Measurements from ENCODE around the gene LYRM1.
"Not testable (repeated sequence)": the region's sequence is repeated elsewhere in the genome, so short reads cannot be mapped to it uniquely, and the experiment has no call there.

Gene LYRM1

GRCh38 chr16:20902426-20902825 lies 1.9 kb downstream of the LYRM1 start:
- no peak for DNase-seq (ENCODE audit: low spot score)

GRCh38 chr16:20903116-20903898 lies 2.7 kb downstream of the LYRM1 start:
- no peak for DNase-seq (ENCODE audit: low spot score)

GRCh38 chr16:20903899-20904506 lies 3.4 kb downstream of the LYRM1 start:
- no peak for DNase-seq (ENCODE audit: low spot score)

GRCh38 chr16:20904507-20905081 lies 4.0 kb downstream of the LYRM1 start:
- DNase-seq (ENCODE audit: low spot score): peak; percentile 59

- no peak for DNase-seq (ENCODE audit: low spot score)
Measured at GRCh38 chr16:20905576-20905975, 5.0 kb downstream of the LYRM1 start.

GRCh38 chr16:20906341-20907255 lies 6.0 kb downstream of the LYRM1 start:
- no peak for DNase-seq (ENCODE audit: low spot score)

- no peak for DNase-seq (ENCODE audit: low spot score)
Measured at GRCh38 chr16:20910781-20911321, 10.3 kb downstream of the LYRM1 start.

- DNase-seq (ENCODE audit: low spot score): no peak
Measured at GRCh38 chr16:20911361-20911760, 10.8 kb downstream of the LYRM1 start.

- DNase-seq (ENCODE audit: low spot score): no peak
Measured at GRCh38 chr16:20916289-20916688, 15.7 kb downstream of the LYRM1 start.

- peak; percentile 32 for DNase-seq (ENCODE audit: low spot score)
Measured at GRCh38 chr16:20916942-20917341, 16.4 kb downstream of the LYRM1 start.

GRCh38 chr16:20918486-20919239 lies 18.1 kb downstream of the LYRM1 start:
- no peak for DNase-seq (ENCODE audit: low spot score)

GRCh38 chr16:20920091-20920490 lies 19.5 kb downstream of the LYRM1 start:
- no peak for DNase-seq (ENCODE audit: low spot score)

- DNase-seq (ENCODE audit: low spot score): no peak
Measured at GRCh38 chr16:20920799-20921198, 20.2 kb downstream of the LYRM1 start.

GRCh38 chr16:20923876-20924275 lies 23.3 kb downstream of the LYRM1 start:
- DNase-seq (ENCODE audit: low spot score): no peak

GRCh38 chr16:20925751-20926150 lies 25.2 kb downstream of the LYRM1 start:
- DNase-seq (ENCODE audit: low spot score): no peak

GRCh38 chr16:20928774-20929411 lies 28.3 kb downstream of the LYRM1 start:
- no peak for DNase-seq (ENCODE audit: low spot score)

- DNase-seq (ENCODE audit: low spot score): not testable (repeated sequence)
Measured at GRCh38 chr16:20929676-20930364, 29.2 kb downstream of the LYRM1 start.

- no peak for DNase-seq (ENCODE audit: low spot score)
Measured at GRCh38 chr16:20930365-20930690, 29.8 kb downstream of the LYRM1 start.

- no peak for DNase-seq (ENCODE audit: low spot score)
Measured at GRCh38 chr16:20931066-20931600, 30.6 kb downstream of the LYRM1 start.

GRCh38 chr16:20933589-20933988 lies 33.0 kb downstream of the LYRM1 start:
- DNase-seq (ENCODE audit: low spot score): no peak
